ENCODE results near the gene SH3RF3.

Gene SH3RF3

DNA sequence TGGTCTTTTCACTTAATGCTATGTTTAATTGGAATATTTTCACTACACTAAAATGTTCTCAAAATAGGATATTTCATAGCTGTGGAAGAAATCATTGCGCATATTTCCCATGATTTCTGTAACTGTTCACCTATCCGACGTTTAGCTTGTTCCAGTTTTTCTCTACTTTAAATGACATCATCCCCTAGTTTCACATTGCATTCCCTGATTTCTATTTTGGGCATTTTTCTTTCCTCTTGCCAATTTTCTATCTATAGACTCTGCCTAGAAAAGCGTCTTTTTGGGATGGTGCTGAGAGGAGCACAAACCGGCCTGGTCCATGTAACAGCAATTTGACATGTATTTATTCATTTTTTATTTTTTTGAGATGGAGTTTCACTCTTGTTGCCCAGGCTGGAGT lies 163.4 kb downstream of the SH3RF3 start:
- DNase-seq, result no peak

DNA sequence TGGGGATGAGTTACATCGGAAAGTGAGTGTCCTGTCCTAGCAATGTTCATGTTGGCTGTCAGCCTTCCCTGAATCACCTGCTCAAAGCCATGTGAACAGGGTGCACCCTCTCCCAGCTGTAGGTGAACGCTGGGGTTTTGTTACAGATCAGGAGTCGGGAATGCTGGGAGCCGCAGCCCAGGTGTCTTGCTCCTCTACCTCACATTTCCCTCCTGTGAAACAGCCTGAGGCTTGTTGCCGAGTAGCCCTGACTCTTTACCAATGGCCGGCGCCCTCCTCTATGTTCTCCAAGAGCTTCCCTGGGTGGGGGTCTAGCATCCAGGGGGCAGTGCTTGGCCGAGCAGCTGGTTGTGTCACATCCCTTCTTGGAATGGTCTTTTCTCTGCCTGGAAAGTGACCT lies 164.7 kb downstream of the SH3RF3 start:
- no peak for DNase-seq

DNA sequence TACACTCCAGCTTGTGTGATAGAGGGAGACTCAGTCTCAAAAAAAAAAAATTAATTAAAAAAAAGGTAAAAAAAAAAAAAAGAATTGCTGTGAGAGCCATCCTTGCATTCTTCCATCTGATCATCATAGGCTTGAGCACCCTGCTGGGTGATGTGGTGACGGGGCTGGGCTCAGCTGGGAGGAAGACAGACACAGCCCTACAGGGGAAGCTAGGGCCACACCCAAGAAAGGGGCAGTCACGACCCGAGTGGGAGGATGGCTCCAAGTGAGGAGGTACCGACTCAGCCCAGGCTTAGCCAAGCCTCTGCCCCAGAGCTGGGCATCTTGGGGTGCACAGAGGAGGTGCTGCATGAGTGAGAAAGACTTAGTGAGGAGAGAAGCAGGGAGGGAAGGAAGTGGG lies 165.5 kb downstream of the SH3RF3 start:
- no peak for DNase-seq

DNA sequence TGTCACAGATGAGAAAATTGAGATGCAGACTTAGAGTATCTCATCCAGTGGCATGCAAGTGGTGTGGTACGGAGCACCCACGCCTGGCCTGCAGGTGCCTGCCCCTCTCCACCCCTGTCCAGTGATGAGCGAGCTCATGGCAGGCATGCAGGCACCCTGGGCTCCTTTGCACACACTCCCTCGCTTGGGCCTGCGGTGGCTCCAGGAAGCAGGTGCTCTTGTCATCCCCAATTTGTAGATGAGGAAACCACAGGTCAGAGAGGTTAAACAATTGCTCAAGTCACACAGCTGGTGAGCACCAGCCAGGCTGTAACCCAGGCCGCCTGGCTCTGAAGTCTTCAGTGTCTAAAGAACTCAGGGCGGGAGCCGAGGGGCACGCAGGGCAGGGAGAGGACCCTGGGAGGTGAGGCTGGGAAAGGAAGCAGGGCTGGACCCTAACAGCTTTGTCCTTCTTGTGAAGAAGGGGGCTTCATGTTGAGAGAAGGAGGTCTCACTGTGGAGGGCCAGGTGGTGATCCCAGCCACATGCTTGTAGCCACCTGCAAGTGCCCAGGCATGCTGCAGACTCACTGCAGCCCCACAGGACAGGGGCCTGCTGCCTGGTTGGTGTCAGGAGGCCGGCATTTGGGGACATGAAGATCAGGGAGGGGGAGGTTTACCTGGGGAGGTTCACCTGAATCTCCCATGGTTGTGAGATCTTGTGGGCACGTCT lies 166.2 kb downstream of the SH3RF3 start:
- DNase-seq, result no peak

DNA sequence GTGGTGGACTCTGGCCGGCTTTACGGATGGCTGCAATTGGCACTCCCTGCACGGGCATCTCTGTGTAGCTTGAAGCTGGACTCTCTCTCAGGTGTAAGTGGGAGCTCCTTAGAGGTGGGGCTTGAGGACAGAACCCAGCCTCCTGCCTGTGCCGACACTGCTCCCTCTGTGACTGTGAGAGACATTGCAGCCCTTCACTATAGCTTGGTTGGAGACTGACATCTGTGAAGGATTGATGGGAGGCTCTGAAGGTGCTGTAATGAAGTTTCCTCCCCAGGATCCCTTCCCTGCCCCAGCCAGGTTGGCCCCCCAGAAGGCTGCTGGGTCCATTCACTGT lies 166.7 kb downstream of the SH3RF3 start:
- DNase-seq, result no peak

DNA sequence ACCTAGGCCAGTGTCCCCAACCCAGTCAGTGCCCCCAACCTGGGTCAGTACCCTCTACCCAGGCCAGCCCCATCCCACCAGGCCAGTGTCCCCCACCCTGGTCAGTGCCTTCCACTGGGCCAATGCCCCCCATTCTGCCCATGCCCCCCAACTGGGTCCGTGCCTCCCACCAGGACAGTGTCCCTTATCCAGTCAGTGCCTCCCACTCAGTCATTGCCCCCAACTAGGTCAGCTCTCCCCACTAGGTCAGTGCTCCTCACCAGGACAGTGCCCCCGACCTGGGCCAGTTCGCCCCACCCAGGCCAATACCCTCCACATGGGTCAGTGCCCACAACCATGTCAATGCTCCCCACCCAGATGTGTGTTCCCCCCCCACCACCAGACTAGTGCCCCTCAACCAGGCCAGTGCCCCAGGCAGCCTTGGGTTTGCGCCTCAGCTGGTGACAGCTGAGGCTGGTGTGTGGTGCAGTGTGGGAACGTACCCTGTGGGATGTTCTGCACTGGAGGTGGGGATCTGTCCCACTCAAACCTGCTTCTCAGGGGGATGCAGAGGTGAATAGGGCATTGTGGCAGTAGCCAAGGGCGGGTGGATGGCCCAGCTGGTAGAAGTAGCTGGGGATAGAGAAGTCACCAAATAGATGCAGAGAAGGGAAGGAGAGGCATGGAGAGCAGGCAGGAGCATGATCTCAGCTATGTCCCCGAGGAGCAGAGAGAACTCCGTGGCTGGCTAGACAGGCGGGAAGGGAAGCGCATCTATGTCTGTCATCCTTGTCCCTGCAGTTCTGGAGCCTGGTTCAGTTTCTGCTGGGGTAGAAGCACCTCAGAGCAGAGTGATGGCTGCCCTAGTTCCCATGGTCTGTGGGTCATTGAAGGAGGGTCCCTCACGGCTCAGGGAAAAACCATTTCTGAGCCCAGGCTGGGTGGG lies 168.8 kb downstream of the SH3RF3 start:
- no peak for DNase-seq

DNA sequence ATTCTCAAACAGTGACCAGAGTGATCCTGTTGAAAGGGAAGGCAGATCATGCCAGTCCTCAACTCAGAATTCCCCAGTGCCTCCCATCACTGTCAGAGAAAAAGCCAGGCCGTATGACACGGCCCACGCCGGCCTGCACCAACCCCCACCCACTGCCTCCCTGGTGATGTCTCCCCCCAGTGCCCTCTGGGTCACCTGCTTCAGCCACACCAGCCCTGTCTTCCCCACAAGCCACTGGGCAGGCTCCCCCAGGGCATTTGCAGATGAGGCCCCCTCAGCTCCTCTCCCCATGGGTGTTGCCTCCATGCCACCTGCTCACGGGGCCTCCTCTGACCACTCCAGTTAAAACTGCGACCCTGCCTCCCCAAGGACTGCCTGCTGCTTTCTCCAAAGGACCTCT lies 169.8 kb downstream of the SH3RF3 start:
- DNase-seq, result no peak

DNA sequence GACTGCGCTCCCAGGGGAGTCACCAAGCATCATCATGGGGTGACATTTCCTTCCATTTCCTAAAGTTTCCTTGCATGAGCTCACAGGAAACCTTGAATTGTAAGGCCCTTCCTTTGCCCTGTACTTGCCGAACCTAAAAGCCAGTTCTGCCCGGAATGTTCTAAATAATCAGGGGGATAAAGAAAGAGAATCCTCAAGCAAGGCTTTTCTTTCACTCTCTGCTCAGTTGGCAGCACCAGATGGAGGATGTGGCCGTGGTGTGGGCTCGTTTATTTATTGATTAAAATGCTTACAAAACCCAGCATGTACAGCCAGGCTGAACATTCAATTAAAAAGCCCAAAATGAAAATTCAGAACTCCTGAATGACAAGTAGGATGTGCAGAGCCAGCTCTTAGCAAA lies 170.5 kb downstream of the SH3RF3 start:
- no peak for DNase-seq

DNA sequence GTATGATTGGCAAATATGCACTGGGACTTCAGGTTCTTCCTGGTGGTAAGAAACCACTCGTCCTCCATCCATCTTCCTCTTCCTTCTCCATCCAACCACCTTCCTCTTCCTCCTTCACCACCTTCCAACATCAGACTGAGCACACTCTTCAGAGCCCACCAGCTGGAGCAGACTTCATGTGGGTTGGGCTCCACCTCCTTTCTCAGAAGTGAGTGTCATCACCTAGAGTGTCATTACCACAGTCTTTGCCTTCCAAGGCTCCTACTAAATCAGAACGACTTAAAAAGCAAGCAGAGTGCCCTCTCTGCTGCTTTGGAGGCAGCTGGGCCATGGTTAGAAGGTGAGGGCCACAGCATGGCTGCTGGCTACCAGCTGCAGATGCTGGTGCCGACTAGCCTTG lies 171.6 kb downstream of the SH3RF3 start:
- no peak for DNase-seq

DNA sequence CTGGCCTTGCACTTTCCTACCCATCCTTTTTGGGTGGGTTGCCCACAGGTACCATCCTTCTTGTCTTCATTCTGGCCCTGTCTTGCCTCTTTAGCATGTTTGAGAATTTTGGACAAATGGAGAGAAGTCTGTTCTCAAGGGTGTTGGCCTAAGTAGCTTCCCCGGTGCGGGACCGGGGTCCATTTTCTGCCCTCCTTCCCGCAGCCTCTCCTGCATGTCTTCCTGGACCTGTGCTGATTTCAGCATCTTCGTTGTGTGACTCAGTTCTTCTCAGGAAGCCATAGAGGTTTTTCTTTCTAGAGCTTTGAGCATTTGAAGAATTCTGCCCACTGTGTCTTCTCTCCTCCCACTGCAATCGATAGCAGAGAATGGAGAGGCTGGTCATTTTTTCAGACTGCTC lies 172.7 kb downstream of the SH3RF3 start:
- no peak for DNase-seq

DNA sequence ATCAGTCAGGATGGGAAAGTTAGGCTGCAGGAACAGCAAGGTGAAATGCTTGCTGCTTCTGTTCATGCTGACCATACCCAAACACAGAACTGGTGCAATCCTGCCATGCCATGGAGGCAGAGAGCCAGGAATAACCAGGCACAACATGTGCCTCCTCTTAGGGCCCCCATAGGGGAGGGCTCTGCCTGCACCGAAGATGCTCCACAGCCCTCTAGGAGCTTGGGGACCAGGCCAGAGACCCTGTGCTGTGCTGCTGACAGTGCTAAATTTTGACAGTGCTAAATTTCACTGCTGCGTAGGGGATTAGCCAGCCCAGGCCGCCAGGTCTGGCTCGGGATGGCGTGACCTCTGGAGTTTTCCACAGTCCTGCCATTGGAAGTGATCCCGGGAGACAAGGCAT lies 173.3 kb downstream of the SH3RF3 start:
- no peak for DNase-seq

DNA sequence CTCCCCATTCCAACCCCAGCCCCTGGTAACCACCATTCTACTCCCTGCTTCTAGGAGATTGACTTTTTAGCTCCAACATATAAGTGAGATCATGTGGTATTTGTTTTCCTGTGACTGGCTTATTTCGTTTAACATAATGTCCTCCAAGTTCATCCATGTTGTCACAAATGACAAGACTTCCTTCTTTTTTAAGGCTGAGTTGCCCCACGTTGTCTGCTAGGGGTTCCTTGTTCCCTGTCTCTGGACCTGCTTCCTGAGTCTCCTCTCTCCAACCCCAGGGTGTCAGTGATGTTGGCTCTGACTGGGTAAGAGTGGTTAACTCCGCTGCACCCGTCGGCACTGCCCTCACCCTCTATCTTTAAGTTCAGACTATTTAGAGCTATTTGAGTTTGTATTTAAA lies 175.2 kb downstream of the SH3RF3 start:
- DNase-seq, result no peak

DNA sequence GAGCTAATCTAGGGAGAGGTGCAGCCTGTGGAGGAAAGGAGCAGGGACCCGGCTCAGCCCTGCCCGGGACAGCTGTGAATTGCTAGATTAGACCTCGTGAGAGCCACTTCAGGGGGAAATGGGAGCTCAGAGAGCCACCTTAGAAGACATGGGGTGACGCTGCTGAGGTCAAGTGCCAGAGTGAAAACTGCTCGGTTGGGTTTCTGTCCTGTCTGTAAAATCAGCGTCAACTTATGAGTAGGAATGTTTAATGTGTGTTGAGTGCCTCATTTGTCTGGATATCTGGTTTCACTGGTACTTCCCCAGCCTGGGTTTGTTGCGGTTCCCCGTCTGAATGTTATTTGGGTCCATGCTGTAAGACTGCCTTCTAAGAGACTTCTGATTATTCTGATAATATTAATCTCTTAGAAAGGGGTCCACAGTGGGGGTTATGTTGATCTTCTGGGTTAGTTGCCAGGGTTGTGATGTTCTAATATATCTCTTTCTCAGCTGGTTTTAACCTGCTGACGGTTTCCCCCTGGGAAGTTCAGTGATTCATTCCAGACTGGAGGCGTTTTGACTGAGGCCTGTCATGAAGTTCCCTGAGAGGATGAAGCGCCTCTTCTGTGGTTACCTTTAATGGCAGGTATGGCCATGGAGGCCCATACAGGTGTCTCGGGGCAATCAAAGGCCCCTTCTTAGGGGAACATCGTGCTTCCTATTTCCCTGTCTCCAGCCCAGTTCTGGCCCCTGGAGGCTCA lies 175.9 kb downstream of the SH3RF3 start:
- no peak for DNase-seq

DNA sequence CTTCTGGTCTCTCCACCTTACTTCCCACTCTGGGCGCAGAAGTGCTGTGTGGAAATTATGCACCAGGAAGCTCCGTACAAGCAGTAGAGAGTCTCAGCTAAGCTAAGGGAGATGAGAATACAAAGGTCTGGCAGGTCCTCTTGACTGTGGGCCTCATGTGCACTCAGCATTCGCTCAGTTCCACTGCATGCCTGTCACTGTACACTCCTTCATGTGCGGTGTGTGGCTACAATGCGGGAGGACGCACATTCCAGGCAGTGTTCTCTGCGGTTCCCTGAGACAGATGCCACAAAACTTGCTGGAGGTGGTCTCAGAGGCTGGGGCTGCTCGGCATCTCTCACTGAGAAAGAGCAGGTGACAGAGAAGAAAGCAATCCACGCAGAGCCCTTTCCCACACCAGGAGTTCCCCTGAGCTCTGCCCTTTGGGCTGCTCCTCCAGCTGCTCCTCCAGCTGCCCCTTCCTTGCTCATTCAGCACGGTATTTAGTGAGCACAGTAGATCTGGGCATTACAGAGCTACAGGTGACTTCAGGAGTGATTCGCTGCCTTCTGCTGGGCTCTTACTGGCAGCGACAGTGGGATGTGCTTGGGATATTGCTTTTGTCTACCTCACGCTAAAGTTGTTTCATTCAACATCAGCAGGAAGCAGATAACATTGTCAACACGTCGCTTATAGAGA lies 176.6 kb downstream of the SH3RF3 start:
- no peak for DNase-seq

DNA sequence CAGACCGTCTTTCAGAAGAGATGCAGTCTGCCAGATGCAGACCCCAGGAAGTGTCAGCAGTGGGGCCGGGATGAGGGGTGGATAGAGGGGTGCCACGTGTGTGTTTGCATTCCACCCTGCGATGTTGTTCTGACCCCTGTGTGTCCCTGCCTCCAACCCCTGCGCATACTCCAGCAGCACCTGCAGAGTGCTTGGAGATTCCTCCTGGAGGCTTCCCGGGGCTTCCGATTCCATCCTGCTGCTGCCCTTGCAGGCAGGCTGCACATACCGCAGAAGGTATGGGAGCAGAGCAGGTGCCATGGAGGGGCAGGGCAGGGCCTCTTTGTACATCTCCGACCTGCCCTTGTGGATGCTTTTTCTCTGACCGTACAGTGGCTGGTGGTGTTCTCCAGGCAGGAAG lies 177.2 kb downstream of the SH3RF3 start:
- no peak for DNase-seq

DNA sequence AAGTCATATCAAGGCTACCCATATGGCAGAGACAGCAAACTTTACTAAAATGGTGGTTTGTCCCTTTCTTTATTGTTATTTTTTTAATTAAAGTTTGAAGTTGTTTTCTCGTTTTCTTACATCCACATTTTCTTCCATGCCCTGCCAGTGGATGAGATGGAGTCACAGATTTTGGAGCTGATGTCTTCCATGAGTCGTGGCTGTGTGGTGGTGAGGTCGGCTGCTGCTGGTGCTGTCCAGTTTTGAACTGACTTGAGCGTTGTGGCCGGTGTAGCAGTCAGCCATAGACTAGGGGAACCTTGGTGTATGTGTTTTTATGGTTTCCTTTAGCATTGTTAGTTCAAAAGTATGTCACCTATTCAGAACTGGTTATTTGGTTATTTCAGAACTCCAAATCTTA lies 182.8 kb downstream of the SH3RF3 start:
- DNase-seq, result no peak

DNA sequence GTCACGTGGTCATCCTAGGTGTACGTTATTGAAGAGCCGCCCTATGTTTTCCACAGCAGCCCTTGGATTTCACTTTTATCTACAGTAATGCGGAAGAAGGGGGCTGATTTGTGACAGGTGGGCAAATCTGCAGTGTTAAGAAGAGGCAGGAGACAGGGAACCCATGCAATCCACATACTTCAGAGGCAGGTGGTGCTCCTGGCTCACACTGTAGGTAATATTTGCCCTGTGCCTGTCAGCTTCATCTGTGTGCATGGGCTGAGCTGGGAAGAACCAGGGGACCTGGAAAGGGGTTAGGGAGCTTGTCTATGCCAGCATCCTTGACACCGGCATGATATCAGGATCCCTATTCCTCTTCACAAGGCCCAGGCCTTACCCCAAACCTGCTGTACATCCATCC lies 183.9 kb downstream of the SH3RF3 start:
- DNase-seq, result no peak

DNA sequence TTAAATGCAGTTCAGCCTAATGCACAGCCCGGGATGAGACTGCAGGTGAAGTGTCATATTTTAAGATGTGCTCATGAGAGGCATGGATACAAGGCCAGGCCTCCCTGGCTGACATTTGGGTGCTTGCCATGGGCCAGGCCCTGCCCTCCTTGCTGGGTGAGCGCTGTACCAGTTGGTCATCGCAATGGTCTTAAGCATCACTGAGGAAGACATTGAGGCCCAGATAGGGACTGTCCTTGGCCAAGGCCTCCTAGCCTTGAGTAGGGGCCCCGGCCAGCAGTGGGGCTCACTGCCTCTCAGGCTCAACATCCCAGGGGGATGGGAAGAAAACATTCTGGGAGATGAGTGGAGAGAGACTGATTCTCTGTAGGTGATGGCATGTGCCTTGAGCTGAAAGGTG lies 184.3 kb downstream of the SH3RF3 start:
- no peak for DNase-seq

DNA sequence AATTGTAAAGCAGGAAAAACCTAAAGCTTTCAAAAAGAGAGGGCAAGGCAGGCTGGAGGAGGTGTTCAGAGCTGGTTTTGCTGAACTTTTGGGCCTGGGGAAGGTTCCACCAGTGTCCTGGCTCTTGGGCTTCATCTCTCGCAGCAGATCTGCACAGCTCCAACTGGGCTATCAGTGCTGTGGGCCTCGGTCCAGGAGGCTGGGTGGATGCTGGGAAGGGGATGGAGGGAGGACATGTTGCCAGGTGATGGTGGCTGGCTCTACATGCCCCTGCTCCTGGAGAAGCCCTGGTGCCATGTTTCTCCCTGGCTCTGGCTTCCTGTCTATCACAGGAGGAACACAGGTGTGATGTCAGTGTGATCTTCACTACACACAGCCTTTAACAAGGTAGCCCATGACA lies 187.1 kb downstream of the SH3RF3 start:
- no peak for DNase-seq

DNA sequence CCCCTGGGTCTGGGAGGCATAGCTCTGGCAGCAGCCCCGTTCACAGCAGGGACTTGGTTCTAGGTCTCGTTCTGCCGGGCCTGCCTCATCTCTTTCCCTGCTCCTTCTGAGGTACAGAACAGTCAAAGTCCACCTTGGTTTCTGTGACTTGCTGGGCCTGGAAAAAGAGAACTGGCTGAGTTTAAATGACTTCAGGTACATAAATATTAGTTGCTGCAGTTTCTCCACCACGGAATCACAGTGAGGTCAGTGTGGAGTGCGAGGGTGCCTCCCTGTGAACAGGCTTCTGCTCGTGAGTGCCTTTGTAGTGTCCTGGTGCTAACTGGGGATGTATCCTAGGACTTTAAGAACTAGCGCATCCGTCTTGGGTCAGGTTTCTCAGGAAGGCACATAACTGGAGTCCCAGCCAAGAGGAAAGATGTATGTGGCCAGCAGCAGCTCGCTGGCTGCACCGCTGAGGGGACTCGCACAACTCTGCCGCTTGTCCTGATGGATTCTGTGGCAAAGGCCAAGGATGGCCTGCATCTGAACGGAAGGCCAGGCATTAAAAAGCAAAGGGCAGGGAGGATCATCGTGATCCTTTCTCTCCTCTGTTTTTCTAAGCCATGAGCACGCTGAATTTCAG lies 188.6 kb downstream of the SH3RF3 start:
- DNase-seq, result no peak

DNA sequence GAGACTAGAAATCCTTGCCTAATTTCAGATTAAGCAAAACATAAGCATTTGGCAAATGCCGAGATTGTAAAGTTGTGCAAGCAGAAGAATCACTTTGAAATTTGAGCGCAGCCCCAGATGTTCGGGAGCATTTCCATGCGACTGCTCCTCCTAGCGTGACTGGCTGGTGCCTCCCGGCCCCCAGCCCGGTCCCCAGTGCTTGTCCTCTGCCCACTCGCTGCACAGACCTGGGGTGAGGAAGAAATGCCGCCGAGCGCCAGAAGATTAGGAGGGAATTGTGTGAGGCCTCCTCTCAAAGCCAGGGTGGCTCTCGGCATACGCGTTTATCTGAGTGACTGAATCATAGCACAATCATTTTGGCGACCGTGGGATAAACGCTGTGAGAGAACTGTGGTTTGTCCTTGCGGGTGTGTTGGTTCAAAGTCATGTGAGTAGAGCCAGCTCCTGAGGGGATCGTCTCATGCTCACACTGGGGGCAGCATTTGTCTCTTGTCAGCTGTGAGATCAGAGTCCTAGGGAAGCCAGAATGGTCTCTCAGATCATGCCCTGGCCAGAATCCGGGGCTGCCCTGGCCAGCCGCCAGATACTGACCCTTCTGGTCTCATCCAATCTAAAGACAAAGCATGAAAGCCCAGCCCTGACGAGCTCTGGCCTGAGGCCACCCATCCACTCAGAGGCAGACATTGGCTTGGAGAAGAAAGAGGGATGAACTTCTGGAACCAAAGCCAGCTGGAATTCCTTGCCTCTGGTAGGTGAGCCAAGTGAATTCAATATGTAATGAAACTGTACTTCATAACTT lies 189.3 kb downstream of the SH3RF3 start:
- DNase-seq, result no peak

DNA sequence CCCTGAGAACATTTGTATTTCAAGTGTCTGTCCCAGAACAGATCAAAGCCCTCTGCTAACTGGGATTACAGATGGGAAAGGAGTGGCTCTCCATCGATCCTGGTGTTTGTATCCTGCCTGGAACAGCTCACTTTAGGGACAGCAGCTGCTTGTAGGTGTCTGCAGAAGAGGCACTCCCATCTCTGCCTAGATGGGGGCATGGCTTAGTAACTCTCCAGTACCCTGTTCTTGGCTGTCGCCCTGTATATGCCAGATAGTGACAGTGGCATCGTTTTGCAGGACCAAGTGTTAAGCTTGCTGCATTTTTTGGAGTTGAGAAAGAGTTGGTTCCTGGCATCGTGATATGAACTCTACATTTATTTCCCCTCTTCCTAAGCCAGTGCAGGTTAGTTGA lies 189.9 kb downstream of the SH3RF3 start:
- no peak for DNase-seq

All from NCI-H69 (cell line).